ENCODE data around the gene OPCML.

Gene OPCML

GRCh38 chr11:133070021-133070713 is 462.1 kb downstream of the OPCML start:
- no peak for DNase-seq (ENCODE audit: low spot score)

GRCh38 chr11:133065847-133066485 is 466.3 kb downstream of the OPCML start:
- no peak for DNase-seq (ENCODE audit: low spot score)

DNA sequence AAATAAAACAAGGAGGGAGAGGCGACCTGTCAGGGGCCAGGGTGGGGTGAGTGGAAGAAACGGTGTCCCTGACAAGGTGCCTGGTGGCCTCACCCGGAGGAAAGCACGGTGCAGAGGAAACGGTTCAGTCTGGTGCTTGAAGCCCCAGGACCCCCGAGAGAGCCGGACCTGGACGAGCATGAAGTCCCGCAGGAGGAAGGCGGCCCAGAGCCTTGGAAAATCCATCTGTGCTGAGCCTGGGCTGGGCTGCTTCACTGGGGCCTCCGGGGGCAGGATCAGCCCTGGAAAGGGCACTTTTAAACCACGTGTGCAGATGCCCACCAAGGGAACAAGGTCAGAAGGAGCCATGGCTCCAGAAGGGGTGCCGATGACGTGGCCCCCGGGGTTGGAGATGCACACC is 467.3 kb downstream of the OPCML start:
- no peak for DNase-seq (ENCODE audit: low spot score)

- no peak for DNase-seq (ENCODE audit: low spot score)
Measured at GRCh38 chr11:133064152-133064877, 468.0 kb downstream of the OPCML start.

- no peak for DNase-seq (ENCODE audit: low spot score)
Measured at GRCh38 chr11:133058501-133058900, 473.8 kb downstream of the OPCML start.

DNA sequence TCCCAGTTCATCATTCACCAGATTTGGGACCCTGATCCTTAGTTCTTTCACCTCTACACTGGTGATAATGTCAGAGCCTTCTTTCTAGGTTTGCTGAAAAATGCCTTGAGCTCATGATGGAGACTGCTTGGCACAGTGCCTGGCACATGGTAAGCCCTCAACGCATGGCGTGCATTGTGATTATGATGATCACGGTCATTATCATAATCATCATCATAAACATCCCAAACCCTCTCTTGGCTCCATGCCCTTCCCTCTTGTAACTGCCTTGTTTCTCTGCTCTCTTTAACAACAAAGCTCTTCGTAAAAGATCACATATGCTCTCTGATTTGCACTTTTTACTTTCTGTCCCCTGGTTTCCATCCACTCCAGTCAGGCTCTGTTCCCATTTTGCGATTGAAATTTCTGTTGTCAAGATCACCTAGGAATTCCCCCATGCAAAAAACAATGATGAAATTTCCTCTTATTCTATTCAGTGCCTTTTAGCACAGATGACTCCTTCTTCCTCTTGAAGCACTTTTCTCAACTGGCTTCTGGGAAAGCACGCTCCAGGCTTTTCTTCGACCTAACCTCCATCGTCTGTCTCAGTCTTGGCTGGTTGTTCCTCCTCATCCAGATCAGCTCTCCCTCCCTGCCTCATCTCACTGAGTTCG is 479.1 kb downstream of the OPCML start:
- no peak for DNase-seq (ENCODE audit: low spot score)

- no peak for DNase-seq (ENCODE audit: low spot score)
Measured at GRCh38 chr11:133052537-133052936, 479.8 kb downstream of the OPCML start.

GRCh38 chr11:133049244-133050019 is 482.9 kb downstream of the OPCML start:
- DNase-seq (ENCODE audit: low spot score) = no peak

DNA sequence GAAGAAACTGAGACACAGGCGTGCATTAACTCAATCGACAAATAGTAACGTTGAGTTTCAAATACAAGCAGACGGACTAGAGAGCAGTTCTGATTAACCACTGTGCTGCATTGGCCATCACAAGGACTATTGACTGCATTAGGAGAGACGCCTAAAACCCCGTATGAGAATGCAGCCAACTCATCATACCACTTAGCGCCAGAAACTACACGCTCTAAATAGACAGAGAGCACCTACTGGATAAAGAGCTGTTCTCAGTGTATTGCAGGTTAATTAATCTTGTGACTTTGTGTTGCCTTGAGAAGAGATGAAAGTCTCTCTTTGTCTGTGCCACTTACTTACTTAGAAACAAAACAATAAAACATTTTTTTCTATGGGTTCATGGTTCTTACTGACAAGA is 484.0 kb downstream of the OPCML start:
- DNase-seq (ENCODE audit: low spot score) = no peak

GRCh38 chr11:133047771-133048115 is 484.6 kb downstream of the OPCML start:
- DNase-seq (ENCODE audit: low spot score) = no peak

DNA sequence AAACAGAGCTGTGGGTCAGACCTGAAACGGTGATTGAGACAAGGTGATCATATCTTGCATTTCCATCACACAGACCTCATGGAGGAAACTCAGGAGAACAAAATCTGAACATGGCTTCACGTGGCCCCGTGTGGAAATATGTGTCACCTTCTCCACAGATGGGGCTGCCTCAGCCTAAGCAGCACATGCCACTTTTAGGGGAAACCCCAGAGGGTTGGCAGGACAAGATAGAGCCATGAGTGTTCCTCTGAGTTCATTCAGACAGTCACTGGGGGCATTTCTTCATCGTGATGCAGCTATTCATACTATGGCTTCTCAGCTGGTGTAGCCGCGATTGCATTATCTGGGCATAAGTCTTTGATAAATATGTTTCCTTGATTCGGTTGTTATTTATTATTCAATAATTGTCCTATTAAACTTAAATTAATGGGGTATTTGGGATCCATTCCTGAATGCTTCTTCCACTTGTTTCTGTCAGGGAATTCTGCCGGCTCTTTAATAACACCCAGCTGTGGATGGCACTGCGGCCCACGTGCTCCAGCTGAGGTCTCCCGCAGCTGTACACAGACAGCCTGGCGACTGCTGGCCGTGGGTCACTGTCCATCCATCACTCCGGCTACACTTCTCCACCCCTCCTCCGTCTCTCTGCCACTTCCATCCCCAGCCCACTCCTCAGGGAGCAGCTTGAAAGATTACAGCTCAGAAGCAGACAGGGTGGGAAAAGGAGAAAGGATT is 485.1 kb downstream of the OPCML start:
- no peak for DNase-seq (ENCODE audit: low spot score)

GRCh38 chr11:133046252-133046651 is 486.0 kb downstream of the OPCML start:
- no peak for DNase-seq (ENCODE audit: low spot score)

GRCh38 chr11:133041928-133042882 is 490.1 kb downstream of the OPCML start:
- DNase-seq (ENCODE audit: low spot score) = no peak

- no peak for DNase-seq (ENCODE audit: low spot score)
Measured at GRCh38 chr11:133041181-133041580, 491.1 kb downstream of the OPCML start.

DNA sequence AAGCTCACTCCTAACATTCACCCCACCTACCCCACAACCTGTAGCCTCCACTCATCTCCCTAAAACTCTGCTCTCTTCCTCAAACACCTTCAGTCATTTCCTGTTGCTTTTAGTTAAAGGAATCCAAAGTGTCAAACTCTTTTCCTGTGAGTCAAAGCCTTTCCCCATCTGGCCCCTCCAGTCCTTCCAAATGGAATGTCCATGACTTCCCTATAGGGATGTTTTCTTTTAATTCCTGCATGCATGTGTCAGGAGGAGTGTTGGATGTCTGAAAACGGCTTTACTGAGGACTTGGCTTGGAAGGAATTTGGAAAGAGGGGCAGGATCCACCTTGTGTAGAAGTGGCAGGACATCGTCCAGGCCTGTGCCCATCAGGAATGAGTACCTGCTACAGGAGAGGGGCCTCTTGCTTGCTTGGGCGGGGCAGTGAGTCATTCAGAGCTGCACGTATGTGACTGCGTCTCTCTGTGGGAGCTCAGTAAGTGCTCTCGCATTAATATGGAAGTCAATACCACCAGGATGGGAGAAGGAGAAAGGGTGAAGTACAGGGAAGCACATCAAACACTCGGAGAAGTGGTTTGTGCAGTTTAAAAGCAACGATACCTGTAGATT is 491.9 kb downstream of the OPCML start:
- DNase-seq (ENCODE audit: low spot score) = no peak

- DNase-seq (ENCODE audit: low spot score) = no peak
Measured at GRCh38 chr11:133038850-133039249, 493.5 kb downstream of the OPCML start.

DNA sequence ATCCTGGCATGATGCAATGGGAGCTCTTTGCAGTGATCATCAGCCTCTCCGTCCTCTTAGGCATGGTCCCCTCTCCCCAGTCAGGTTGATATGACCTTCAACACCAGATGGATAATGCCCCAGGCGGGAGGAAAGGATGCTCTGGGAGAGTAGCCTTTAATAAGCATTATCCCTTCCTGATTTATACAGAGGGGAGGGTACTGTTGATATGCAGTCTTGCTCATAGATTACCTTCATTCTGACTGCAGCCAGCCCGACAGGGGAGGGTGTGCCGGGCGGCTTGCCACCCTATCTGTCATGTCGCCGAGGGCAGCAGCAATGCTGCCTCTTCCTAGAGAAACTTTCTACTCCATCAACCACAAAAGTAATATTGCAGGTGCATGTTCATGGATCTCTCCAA is 497.4 kb downstream of the OPCML start:
- DNase-seq (ENCODE audit: low spot score) = no peak

DNA sequence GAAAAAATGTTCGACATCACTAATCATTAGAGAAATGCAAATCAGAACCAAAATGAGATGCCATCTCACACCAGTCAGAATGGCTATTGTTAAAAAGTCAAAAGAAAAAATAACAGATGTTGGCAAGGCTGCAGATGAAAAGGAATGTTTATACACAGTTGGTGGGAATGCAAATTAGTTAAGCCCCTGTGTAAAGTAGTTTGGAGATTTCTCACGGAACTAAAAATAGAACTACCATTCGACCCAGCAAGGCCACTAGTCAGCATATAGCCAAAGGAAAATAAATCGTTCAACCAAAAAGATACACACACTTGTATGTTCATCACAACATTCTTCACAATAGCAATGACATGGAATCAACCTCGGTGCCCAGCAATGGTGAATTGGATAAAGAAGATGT is 503.2 kb downstream of the OPCML start:
- no peak for DNase-seq (ENCODE audit: low spot score)

DNA sequence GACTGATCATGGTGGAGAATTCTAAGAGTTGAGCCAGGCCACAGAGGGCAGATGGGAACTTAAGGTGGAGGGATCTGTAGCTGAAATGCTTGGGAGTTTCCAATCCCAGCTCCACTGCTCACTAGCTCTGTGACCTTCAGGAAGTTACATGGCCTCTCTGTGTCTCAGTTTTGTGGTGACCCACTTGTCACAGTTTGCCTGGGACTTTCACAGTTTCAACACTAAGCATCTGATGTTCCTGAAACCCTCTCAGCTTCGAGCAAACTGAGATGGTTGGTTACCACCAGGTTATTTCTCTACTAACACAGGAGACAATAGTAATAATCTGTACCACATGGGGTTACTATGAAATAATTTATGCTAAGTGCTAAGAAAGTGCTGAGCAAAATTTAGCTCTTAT is 505.3 kb downstream of the OPCML start:
- no peak for DNase-seq (ENCODE audit: low spot score)

- DNase-seq (ENCODE audit: low spot score) = no peak
Measured at GRCh38 chr11:133024301-133024700, 508.0 kb downstream of the OPCML start.

Data from LoVo (cell line).